ENCODE data around the gene DCTN3. TPM values are rescaled to one million over a fixed set of nuclear protein-coding genes. Genes with fewer than 3 reads are reported as not detected.

Gene DCTN3
- total RNA-seq, 2 experiments from 2014 or later: 81.5 to 84.4 TPM

DNA sequence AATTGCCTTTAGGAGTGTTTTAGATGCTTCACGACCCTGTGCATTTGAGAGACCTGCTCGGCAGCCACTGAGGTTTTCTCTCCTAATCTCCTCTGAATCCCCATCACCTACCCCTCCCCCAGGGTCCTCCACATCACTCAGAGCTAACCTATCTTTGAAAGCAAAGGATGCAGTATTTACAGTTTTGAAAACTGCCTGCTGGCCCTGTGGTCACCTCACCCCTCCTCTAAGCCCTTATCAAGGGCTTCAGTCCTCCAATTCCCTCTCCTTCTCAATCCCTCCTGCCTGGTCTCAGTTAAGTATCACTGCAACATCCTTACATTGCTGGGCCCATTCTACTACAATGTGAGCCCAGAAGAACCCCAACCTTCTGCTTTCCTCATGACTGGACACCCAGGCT, 13.0 kb downstream of the DCTN3 start:
- intact Hi-C loops (cut with DNase I, micrococcal nuclease): no loop called here
- Mint-ChIP-seq H3K36me3 (ENCODE audit: low read depth) (peaks cover 10% of the 10 kb centered on the region), H3K27me3 (peaks cover 5% of the 10 kb centered on the region), H3K27ac (no peak overlapping the region), H3K4me3 (no peak overlapping the region), H3K9me3 (no peaks in the 10 kb centered on the region), H3K4me1 (ENCODE audit: low read depth) (peaks cover 19% of the 10 kb centered on the region)
- H3K4me3 ChIP-seq (ENCODE audit: low read length): no peak overlapping the region
- peaks cover 0 to 3% of the 10 kb centered on the region in 2 experiments for H3K9me3 ChIP-seq (ENCODE audit: control insufficient read depth in 1 of 2, insufficient read depth in 1 of 2, low read length in 2 of 2)
- CTCF ChIA-PET: interaction anchor here (1.9 kb wide), 1 partner anchor 27 kb away, joined by 9 read pairs; no protein-coding TSS in a partner anchor
- no peak for DNase-seq
- H3K27ac ChIP-seq (ENCODE audit: low read depth in 1 of 2, low read length in 2 of 2): no peak overlapping the region
- ATAC-seq (ENCODE audit: poor library complexity): no peak
- POLR2A ChIA-PET: no interaction called here
- H3K27me3 ChIP-seq (ENCODE audit: control insufficient read depth in 1 of 2, insufficient read depth in 2 of 2, low read length in 2 of 2): no peaks in the 10 kb centered on the region
- TF ChIP-seq CTCF (IDR thresholded peaks at IDR 0.05): no peak
- no peaks in the 10 kb centered on the region for H3K36me3 ChIP-seq (ENCODE audit: insufficient read depth, low read length)
- peaks cover 18% of the 10 kb centered on the region for H3K4me1 ChIP-seq (ENCODE audit: insufficient read depth, low read length)

GRCh38 chr9:34606905-34607304, 13.4 kb downstream of the DCTN3 start:
- Histone ChIP-seq H3K4me3 (ENCODE audit: low read length) (no peak overlapping the region), H3K27ac (ENCODE audit: low read depth in 1 of 2, low read length in 2 of 2) (no peak overlapping the region), H3K27me3 (ENCODE audit: control insufficient read depth in 1 of 2, insufficient read depth in 2 of 2, low read length in 2 of 2) (no peaks in the 10 kb centered on the region), H3K4me1 (ENCODE audit: insufficient read depth, low read length) (peaks cover 15% of the 10 kb centered on the region), H3K36me3 (ENCODE audit: insufficient read depth, low read length) (no peaks in the 10 kb centered on the region), H3K9me3 (ENCODE audit: control insufficient read depth in 1 of 2, insufficient read depth in 1 of 2, low read length in 2 of 2) (peaks cover 0 to 3% of the 10 kb centered on the region in 2 experiments)
- ChIA-PET POLR2A (no interaction called here), CTCF (interaction anchor here (1.9 kb wide), 1 partner anchor 27 kb away, joined by 9 read pairs; no protein-coding TSS in a partner anchor)
- DNase-seq (no peak), ATAC-seq (ENCODE audit: poor library complexity) (no peak)
- peaks cover 18% of the 10 kb centered on the region for H3K4me1 Mint-ChIP-seq (ENCODE audit: low read depth)
- intact Hi-C loops (cut with DNase I, micrococcal nuclease): no loop called here
- H3K27me3 Mint-ChIP-seq: peaks cover 5% of the 10 kb centered on the region
- no peaks in the 10 kb centered on the region for H3K9me3 Mint-ChIP-seq
- H3K4me3 Mint-ChIP-seq: no peak overlapping the region
- H3K36me3 Mint-ChIP-seq (ENCODE audit: low read depth): peaks cover 10% of the 10 kb centered on the region
- no peak for TF ChIP-seq CTCF (IDR thresholded peaks at IDR 0.05)
- H3K27ac Mint-ChIP-seq: no peak overlapping the region

- no peak for DNase-seq
- Histone ChIP-seq H3K27me3 (ENCODE audit: control insufficient read depth in 1 of 2, insufficient read depth in 2 of 2, low read length in 2 of 2) (no peaks in the 10 kb centered on the region), H3K4me1 (ENCODE audit: insufficient read depth, low read length) (peaks cover 8% of the 10 kb centered on the region), H3K36me3 (ENCODE audit: insufficient read depth, low read length) (no peaks in the 10 kb centered on the region), H3K27ac (ENCODE audit: low read depth in 1 of 2, low read length in 2 of 2) (no peak overlapping the region), H3K4me3 (ENCODE audit: low read length) (no peak overlapping the region), H3K9me3 (ENCODE audit: control insufficient read depth in 1 of 2, insufficient read depth in 1 of 2, low read length in 2 of 2) (peaks cover 0 to 3% of the 10 kb centered on the region in 2 experiments)
- POLR2A ChIA-PET: no interaction called here
- ATAC-seq (ENCODE audit: poor library complexity): no peak
- Mint-ChIP-seq H3K27me3 (peaks cover 5% of the 10 kb centered on the region), H3K4me3 (no peak overlapping the region), H3K27ac (no peak overlapping the region), H3K9me3 (no peaks in the 10 kb centered on the region), H3K4me1 (ENCODE audit: low read depth) (peaks cover 11% of the 10 kb centered on the region), H3K36me3 (ENCODE audit: low read depth) (peaks cover 4% of the 10 kb centered on the region)
- CTCF ChIA-PET: interaction anchor here (1.9 kb wide), 1 partner anchor 28 kb away, joined by 9 read pairs; no protein-coding TSS in a partner anchor
- intact Hi-C loops (cut with DNase I, micrococcal nuclease): no loop called here
- TF ChIP-seq CTCF (IDR thresholded peaks at IDR 0.05): no peak
Observed at GRCh38 chr9:34606190-34606589, 14.1 kb downstream of the DCTN3 start.

Data from CD4-positive, alpha-beta T cell (primary cell).